ENCODE measurements around the gene CHMP2B.
"Not testable (repeated sequence)": the region's sequence is repeated elsewhere in the genome, so short reads cannot be mapped to it uniquely, and the experiment has no call there.

The CHMP2B gene

GRCh38 chr3:87229113-87229512, 2.0 kb downstream of the CHMP2B start:
- DNase-seq (ENCODE audit: low read depth) = no peak

GRCh38 chr3:87233805-87234204, 6.7 kb downstream of the CHMP2B start:
- DNase-seq (ENCODE audit: low read depth) = no peak

DNA sequence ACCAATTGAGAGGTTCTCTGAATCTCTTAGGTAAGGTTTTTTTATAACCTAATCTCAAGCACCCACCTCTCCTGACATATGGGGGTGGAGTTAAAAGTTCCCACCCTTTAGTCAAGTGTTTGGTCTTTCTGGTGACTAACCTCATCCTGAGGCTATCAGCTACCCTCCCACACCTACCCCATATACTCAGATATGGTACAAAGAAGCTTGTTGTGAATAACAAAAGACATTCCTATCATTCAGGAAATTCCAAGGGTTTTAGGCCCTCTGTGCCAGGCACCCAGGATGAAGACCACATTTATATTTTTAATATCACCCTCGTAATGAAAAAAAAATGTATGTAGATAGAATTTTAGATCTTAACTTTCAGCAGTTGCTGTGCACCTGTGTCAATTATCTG, 9.0 kb downstream of the CHMP2B start:
- no peak for DNase-seq (ENCODE audit: low read depth)

GRCh38 chr3:87246662-87247429, 19.7 kb downstream of the CHMP2B start:
- DNase-seq (ENCODE audit: low read depth) = no peak

GRCh38 chr3:87247430-87247773, 20.3 kb downstream of the CHMP2B start:
- DNase-seq (ENCODE audit: low read depth) = no peak

DNA sequence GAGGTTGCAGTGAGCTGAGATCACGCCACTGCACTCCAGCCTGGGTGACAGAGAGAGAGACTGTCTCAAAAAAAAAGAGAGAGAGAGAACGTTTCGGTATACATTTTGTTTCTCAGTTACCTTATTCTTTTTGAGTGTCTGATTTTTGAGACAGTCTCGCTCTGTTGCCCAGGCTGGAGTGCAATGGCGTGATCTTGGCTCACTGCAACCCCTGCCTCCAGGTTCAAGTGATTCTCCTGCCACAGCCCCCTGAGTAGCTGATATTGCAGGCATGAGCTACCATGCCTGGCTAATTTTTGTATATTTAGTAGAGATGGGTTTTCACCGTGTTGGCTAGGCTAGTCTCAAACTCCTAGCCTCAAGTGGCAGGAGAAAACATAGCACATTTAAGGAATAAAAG, 21.1 kb downstream of the CHMP2B start:
- DNase-seq (ENCODE audit: low read depth) = not testable (repeated sequence)

- no peak for DNase-seq (ENCODE audit: low read depth)
These were observed 21.7 kb downstream of the CHMP2B start for GRCh38 chr3:87248831-87249230.

GRCh38 chr3:87250009-87250408, 22.9 kb downstream of the CHMP2B start:
- no peak for DNase-seq (ENCODE audit: low read depth)

- peak; percentile 40 for DNase-seq (ENCODE audit: low read depth)
These were observed 33.2 kb downstream of the CHMP2B start for GRCh38 chr3:87260270-87260669.

DNA sequence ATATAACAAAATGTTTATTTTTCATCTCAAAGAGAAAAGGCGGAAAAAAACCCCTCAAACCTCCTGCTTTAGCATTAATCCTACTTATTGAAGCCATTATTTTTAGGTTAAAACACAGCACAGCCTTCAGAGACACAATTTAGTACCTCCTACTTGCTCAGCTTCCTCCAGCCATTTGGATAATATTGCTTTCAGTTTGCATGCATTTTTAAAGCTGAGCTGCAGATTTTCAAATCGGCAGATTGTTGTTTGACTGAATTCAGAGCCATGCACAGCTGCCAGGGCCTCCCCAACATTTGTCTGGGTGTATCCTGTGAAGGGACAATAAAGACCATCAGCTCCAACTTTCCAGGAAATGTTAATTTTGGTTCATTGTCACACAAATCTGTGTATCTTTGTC, 34.8 kb downstream of the CHMP2B start:
- no peak for DNase-seq (ENCODE audit: low read depth)

- no peak for DNase-seq (ENCODE audit: low read depth)
These were observed 41.0 kb downstream of the CHMP2B start for GRCh38 chr3:87267953-87268645.

DNA sequence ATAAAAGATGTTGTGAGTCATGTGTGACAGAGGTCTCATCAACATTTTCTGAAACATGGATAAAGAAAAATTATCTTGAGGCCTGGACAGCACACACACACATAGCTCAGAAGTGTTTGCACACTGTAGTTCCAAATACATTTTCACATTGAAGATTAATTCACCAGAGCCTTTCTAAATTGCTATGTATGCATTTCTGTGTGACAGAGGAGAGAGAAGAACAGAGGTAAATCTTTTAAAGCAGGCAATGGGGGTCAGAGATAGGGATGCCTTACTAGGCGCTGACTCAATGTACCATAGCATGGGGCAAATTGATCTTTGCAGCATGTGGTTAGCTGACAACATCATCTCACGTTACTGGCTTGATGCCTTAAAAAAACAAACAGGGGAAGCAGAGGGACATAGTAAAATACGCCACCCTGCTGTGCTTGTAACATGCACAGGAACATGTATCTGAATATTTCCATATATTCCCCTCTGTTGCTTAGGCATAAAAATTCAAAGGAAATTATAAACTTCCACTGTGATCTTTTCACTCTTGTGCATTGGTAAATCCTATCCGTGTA, 41.6 kb downstream of the CHMP2B start:
- no peak for DNase-seq (ENCODE audit: low read depth)

- DNase-seq (ENCODE audit: low read depth) = no peak
These were observed 42.6 kb downstream of the CHMP2B start for GRCh38 chr3:87269723-87270122.

GRCh38 chr3:87270908-87271700, 44.0 kb downstream of the CHMP2B start:
- DNase-seq (ENCODE audit: low read depth) = no peak

DNA sequence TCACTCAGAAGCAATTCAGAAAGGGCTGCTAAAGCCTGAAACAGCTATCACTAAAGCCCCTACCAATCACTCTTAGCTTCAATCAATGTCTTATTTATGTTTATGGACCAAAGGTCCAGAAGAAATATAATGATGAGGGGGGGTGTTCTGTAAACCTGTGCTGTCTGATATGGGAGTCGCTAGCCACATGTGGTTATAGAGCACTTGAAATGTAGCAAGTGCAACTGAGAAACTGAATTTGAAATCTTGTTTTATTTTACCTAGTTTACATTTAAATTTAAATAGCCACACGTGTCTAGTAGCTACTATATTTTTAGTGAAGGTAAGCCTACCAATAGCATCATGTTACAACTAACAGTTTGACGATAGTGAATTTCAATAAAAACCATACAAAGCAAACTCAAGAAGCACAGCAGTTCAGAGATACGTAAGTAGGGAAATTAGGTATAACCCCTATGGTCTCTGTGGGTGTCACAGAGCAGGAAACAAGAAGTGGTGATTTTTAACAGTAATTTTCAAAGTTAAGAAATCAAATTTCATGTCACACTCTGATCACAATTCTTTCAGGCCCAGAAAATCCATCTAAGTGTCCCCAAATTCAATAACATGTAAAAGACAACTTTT, 45.7 kb downstream of the CHMP2B start:
- DNase-seq (ENCODE audit: low read depth) = no peak

DNA sequence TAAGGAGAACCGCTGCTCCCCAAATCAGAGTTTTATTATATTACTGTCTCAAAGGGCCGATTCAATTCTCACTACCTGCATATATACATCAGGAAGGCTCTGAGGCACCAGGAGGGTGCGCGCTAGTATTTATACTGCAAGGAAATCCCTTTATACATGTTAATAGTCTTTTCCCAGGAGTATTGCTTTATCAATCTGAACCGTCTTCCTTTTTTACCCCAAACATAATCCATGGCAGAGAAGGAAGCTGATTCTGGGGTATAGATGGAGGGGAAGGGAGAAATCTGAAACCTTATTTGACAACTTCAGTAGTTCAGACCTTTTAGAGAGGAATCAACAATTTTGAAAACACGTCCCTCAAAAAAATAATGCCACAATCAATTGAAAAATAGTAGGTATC, 49.4 kb downstream of the CHMP2B start, which contains the start of gene POU1F1:
Gene POU1F1, minus strand, starts transcription at position 101 of the 400 bp plus-strand sequence. CDS start 122 bp downstream, outside the sequence.
- no peak for DNase-seq (ENCODE audit: low read depth)

DNA sequence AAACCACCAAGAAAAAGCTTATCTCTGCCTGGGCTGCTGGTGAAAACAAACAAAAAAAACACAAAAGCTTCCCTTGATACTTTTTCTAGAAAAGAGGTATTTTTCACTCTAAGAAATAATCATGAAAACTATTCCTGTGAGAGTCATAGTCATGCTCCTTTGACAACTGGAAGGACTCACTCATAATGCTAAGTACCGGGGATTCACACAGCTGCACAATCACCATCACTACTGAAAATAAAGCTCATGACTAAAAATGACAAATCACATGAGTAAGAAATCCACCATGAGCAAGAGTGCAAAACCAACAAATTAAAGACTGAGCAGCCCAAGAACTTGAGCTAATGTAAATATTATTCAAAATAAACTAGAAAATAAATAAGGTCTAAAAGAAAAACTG, 59.9 kb downstream of the CHMP2B start:
- no peak for DNase-seq (ENCODE audit: low read depth)

DNA sequence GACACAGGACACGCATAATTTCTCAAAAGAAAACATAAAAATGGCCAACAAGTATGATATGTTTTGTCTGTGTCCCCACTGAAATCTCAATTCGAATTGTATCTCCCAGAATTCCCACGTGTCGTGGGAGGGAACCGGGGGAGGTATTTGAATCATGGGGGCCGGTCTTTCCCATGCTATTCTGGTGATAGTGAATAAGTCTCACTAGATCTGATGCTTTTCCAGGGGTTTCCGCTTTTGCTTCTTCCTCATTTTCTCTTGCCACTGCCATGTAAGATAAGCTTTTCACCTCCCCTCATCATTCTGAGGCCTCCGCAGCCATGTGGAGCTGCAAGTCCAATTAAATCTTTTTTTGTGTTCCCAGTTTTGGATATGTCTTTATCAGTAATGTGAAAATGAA, 61.3 kb downstream of the CHMP2B start:
- no peak for DNase-seq (ENCODE audit: low read depth)

GRCh38 chr3:87298111-87298718, 71.1 kb downstream of the CHMP2B start:
- peak; percentile 24 for DNase-seq (ENCODE audit: low read depth)

DNA sequence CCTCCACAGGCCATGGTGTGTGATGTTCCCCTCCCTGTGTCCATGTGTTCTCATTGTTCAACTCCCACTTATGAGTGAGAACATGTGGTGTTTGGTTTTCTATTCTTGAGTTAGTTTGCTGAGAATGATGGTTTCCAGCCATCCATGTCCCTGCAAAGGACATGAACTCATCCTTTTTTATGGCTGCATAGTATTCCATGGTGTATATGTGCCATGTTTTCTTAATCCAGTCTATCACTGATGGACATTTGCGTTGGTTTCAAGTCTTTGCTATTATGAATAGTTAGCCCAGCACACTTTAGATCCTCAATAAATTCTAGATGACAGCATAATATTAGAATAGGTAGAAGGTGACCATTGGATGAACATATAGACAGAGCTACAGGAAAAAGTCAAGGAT, 77.9 kb downstream of the CHMP2B start:
- DNase-seq (ENCODE audit: low read depth) = not testable (repeated sequence)

Data from HS-27A (cell line).